Endothelial cell of umbilical vein (primary cell): ENCODE measurements around the gene OPCML.

ENCODE experiments used
- JUN ChIP-seq: IDR thresholded peaks from 2 replicates; pipeline ENCODE4 v1.6.1; 2011; ENCODE audit warnings: borderline replicate concordance, low read depth; ENCODE audit not compliant: insufficient read length, insufficient read depth
- TF ChIP-seq, protein P1 (sequence below), 2 donors: IDR thresholded peaks; 1 replicate in 1 of 2; 2 replicates in 1 of 2; pipeline ENCODE4 v1.5.1; 2011; ENCODE audit warnings: low read length in 2 of 2, mild to moderate bottlenecking in 2 of 2, moderate library complexity in 2 of 2, control low read depth in 1 of 2, inconsistent platforms in 1 of 2, low read depth in 1 of 2; ENCODE audit not compliant: insufficient read depth in 1 of 2; ENCODE audit errors: extremely low read depth in 1 of 2

DNA sequence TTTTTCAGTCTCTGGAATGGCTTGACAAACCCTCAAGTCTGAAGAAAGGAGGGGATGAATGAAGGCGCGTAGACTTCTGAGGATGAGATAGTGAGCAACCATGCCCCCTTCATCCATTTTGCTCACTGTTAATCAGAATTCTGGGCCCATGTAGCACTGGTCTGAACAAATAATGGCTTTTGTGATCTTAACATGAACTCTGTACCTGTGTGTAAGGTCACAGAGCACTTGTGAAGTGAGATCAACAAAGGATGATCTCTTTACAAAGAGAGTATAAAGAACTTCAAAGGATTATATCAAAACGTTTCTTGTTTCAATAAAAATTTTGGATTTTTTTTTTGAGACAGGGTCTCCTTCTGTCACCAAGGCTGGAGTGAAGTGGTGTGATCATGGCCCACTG, 976.7 kb downstream of the OPCML start:
- TF ChIP-seq, protein P1, sequence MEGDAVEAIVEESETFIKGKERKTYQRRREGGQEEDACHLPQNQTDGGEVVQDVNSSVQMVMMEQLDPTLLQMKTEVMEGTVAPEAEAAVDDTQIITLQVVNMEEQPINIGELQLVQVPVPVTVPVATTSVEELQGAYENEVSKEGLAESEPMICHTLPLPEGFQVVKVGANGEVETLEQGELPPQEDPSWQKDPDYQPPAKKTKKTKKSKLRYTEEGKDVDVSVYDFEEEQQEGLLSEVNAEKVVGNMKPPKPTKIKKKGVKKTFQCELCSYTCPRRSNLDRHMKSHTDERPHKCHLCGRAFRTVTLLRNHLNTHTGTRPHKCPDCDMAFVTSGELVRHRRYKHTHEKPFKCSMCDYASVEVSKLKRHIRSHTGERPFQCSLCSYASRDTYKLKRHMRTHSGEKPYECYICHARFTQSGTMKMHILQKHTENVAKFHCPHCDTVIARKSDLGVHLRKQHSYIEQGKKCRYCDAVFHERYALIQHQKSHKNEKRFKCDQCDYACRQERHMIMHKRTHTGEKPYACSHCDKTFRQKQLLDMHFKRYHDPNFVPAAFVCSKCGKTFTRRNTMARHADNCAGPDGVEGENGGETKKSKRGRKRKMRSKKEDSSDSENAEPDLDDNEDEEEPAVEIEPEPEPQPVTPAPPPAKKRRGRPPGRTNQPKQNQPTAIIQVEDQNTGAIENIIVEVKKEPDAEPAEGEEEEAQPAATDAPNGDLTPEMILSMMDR (IDR thresholded peaks at IDR 0.05; ENCODE audit: extremely low read depth in 1 of 2, insufficient read depth in 1 of 2, low read depth in 1 of 2, low read length in 2 of 2): no peak
- TF ChIP-seq JUN: no peak
